Neural progenitor cell (in vitro differentiated cells): ENCODE measurements around the gene OXT.

Source experiments
- EZH2 ChIP-seq: fragments of 200-600 bp; sonication (generic); IDR thresholded peaks from 2 replicates; pipeline ENCODE4 v1.6.1; 2017; ENCODE audit warnings: antibody characterized with exemption, mild to moderate bottlenecking, moderate library complexity
- TF ChIP-seq, protein P1 (sequence below): fragments of 200-600 bp; sonication (generic); IDR thresholded peaks from 2 replicates; pipeline ENCODE4 v1.5.1; 2017; ENCODE audit warnings: antibody characterized with exemption, mild to moderate bottlenecking

DNA sequence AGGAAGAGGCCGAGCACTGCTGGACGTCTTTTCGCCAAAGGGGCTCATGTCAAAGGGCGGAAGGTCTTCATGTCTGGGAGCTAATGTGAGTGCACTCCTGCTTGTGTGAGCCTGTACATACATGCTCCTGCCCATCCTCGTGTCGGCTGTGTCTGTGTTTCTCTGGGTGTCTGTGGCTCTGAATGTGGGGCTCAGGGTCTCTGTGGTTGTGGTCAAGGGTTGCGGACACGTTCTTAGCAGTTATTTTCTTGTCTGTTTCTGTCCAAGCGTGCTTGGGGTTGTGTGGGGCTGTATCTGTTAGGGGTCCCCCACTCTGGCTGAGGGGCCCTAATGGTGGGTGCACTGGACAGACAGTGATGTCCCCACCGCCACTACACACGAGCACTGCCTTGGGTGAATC is 10.2 kb downstream of the OXT start:
- TF ChIP-seq, protein P1, sequence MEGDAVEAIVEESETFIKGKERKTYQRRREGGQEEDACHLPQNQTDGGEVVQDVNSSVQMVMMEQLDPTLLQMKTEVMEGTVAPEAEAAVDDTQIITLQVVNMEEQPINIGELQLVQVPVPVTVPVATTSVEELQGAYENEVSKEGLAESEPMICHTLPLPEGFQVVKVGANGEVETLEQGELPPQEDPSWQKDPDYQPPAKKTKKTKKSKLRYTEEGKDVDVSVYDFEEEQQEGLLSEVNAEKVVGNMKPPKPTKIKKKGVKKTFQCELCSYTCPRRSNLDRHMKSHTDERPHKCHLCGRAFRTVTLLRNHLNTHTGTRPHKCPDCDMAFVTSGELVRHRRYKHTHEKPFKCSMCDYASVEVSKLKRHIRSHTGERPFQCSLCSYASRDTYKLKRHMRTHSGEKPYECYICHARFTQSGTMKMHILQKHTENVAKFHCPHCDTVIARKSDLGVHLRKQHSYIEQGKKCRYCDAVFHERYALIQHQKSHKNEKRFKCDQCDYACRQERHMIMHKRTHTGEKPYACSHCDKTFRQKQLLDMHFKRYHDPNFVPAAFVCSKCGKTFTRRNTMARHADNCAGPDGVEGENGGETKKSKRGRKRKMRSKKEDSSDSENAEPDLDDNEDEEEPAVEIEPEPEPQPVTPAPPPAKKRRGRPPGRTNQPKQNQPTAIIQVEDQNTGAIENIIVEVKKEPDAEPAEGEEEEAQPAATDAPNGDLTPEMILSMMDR, result no peak
- no peak for TF ChIP-seq EZH2
